Stimulated activated CD8-positive, alpha-beta memory T cell treated with anti-CD3 and anti-CD28 coated beads, Interleukin-7, amount 100 ng/mL, for 1 hour (primary cell): ENCODE results near the gene ACSL6.
"Not testable (repeated sequence)": the region's sequence is repeated elsewhere in the genome, so short reads cannot be mapped to it uniquely, and the experiment has no call there.

ENCODE experiments used
- DNase-seq, 2 donors: peaks; one replicate each; pipeline ENCODE4 v3.0.0-alpha.2; 2020; ENCODE audit warnings: low read depth in 2 of 2

ACSL6 gene

GRCh38 chr5:131944702-131945550 is 66.5 kb downstream of the ACSL6 start:
- no peak for DNase-seq

DNA sequence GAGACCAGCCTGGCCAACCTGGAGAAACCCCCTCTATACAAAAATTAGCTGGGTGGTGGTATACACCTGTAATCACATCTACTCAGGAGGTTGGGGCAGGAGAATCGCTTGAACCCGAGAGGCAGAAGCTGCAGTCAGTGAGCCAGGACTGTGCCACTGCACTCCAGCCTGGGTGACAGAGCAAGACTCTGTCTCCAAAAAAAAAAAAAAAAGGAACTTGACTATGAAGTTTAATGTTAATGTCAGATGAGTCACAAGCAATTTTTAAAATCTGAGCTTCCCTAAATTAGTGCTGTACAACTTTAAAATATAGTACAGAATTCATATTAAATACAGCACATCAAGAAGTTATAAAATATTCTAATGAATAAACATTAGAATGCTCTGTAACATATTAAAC is 67.5 kb downstream of the ACSL6 start:
- DNase-seq = no peak

- DNase-seq = no peak
These were observed 69.4 kb downstream of the ACSL6 start for GRCh38 chr5:131942016-131942415.

- no peak for DNase-seq
These were observed 71.6 kb downstream of the ACSL6 start for GRCh38 chr5:131939690-131940345.

- DNase-seq = no peak
These were observed 79.2 kb downstream of the ACSL6 start for GRCh38 chr5:131932235-131932634.

DNA sequence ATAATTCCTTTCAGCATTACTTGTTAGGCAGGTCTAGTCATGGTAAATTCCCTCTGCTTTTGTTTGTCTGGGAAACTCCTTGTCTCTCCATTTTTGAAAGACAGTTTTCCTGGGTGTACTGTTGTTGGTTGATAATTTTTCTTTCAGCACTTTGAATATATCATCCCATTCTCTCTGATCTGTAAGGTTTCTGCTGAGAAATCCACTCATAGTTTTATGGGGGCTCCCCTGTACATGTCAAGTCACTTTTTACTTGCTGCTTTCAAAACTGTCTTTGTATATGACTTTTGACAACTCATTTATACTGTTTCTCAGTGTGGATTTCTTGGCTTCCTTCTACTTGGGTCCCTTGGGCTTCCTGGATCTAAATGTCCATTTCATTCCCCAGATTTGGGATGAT is 82.5 kb downstream of the ACSL6 start:
- DNase-seq = no peak

DNA sequence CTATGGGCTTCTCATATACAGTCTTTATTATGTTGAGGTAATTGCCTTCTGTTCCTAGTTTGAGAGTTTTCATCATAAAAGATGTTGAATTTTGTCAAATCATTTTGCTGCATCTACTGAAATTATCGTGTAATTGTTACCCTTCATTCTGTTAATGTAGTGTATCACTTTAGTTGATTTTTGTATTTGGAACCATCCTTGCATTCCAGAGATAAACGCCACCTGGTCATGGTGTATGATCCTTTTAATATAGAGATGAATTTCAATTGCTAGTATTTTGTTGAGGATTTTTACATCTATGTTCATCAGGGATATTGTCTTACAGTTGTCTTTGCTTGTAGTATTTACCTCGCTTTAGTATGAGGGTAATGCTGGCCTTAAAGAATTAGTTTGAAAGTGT is 85.3 kb downstream of the ACSL6 start:
- no peak for DNase-seq

DNA sequence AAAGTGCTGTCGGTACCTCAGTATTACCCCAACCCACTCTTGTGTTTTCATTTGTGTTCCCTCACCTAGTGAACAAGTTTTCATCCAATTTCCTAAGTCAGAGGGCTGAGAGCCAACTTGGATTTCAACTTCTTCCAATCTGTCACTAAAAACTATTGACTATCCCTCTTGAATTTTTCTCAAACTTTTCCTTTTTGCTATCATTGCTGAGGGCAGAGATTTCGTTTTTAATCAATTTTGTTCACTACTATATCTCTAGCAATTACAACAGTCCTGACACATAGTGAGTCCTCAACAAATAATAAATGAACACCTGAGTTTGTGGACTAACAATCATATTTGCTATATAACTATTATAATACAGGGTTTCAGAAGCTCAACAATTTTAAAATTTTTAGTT is 95.0 kb downstream of the ACSL6 start:
- no peak for DNase-seq

DNA sequence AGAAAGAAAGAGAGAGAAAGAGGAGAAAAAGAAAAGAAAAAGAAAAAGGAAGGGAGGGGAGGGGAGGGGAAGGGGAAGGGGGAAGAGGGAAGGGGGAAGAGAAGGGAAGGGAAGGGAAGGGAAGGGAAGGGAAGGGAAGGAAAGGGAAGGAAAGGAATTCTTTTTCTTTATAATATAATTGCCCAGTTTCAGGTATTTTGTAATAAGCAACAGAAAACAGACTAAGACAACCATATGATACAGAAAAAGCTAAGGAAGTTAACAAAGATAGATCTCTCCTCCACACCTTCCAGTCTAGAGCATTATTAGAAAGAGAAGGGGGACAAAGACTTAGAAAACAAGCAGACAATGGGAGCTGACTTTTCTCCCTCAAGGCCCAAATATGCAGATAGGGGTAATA is 97.0 kb downstream of the ACSL6 start:
- DNase-seq = no peak

GRCh38 chr5:131913603-131914002 is 97.9 kb downstream of the ACSL6 start:
- no peak for DNase-seq

DNA sequence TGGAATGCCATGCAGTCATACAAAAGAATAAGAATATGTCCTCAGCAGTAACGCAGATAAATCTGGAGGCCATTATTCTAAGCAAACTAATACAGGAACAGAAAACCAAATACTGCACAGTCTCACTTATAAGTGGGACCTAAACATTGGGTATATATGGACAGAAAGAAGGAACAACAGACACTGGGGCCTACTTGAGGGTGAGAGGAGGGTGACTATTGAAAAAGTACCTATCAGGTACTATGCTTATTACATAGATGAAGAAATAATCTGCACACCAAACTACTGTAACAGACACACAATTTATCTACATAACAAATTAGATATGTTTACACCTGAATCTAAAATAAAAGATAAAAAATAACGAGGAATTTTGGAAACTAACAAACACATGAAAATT is 104.8 kb downstream of the ACSL6 start:
- no peak for DNase-seq

DNA sequence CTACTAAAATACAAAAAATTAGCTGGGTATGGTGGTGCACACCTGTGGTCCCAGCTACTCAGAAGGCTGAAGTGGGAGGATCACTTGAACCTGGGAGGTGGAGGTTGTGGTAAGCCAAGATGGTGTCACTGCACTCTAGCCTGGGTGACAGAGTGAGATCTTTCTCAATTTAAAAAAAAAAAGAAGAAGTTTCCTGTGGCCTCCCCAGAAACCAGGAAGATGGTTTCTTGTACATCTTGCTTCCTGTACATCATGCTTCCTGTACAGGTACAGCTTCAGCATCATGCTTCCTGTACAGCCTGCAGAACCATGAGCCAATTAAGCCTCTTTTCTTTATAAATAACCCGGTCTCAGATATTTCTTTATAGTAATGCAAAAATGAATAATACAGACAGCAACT is 109.2 kb downstream of the ACSL6 start:
- not testable (repeated sequence) for DNase-seq
